Skin of body (tissue), 3 donors: ENCODE measurements around the gene GLRX2. TPM values are rescaled to one million over a fixed set of nuclear protein-coding genes. Genes with fewer than 3 reads are reported as not detected.
"Not testable (repeated sequence)": the region's sequence is repeated elsewhere in the genome, so short reads cannot be mapped to it uniquely, and the experiment has no call there.

Source experiments
- DNase-seq: peaks from one replicate; lab custom pipeline; 2025; lab: John Stamatoyannopoulos, UW
- small RNA-seq: library from RNA; depleted of rRNA; stranded (forward); fragments of <200 nt; gene quantifications from one replicate; pipeline ENCODE3, GENCODE V24; 2014; ENCODE audit warnings: low replicate concordance
- total RNA-seq: library from RNA; depleted of rRNA; stranded (reverse); fragments of >200 nt; gene quantifications from one replicate; pipeline ENCODE4 v1.2.3, GENCODE V29; 2014

The GLRX2 gene
- total RNA-seq, 1 donor from 2014 or later: 4.9 TPM

- DNase-seq: no peak
Measured at GRCh38 chr1:193066606-193067005, 38.6 kb downstream of the GLRX2 start.

- no peak for DNase-seq
Measured at GRCh38 chr1:193065954-193066353, 39.3 kb downstream of the GLRX2 start.

- no peak for DNase-seq
Measured at GRCh38 chr1:193062698-193063463, 42.3 kb downstream of the GLRX2 start.

GRCh38 chr1:193060938-193061337 lies 44.3 kb downstream of the GLRX2 start:
- DNase-seq: no peak

- no peak for DNase-seq
Measured at GRCh38 chr1:193060406-193060805, 44.8 kb downstream of the GLRX2 start.

- no peak for DNase-seq
Measured at GRCh38 chr1:193060115-193060403, 45.2 kb downstream of the GLRX2 start.

GRCh38 chr1:193059282-193060114 lies 45.7 kb downstream of the GLRX2 start, which contains the start of the genes RO60 and UCHL5:
TSS of gene RO60 (plus strand) at chr1:193059612. CDS start at chr1:193069055, 9,443 bp downstream.
TSS of gene UCHL5 (minus strand) at chr1:193059360. CDS start at chr1:193059260, 100 bp downstream.
- DNase-seq: peak; percentile 97

- DNase-seq: peak; percentile 4
Measured at GRCh38 chr1:193058529-193059281, 46.5 kb downstream of the GLRX2 start.

- no peak for DNase-seq
Measured at GRCh38 chr1:193054169-193054675, 51.0 kb downstream of the GLRX2 start.

- DNase-seq: not testable (repeated sequence)
Measured at GRCh38 chr1:193048913-193049312, 56.3 kb downstream of the GLRX2 start.

Small RNA genes lying within 50 kb of the gene (small RNA-seq; reads per million reads assigned to genes)
- 0.21 reads per million for gene MIR1278
- not detected for gene SCARNA18B

Other genes starting within 250 kb of the GLRX2 start
- gene UCHL5, start 46.1 kb downstream of the GLRX2 start, total RNA-seq: 38.2 TPM
- 108 TPM for gene RO60, start 45.8 kb downstream of the GLRX2 start, total RNA-seq
- 33.7 TPM for gene CDC73, start 16.6 kb upstream of the GLRX2 start, total RNA-seq
- 3.3 TPM for gene B3GALT2, start 81.2 kb upstream of the GLRX2 start, total RNA-seq